C1 segment of cervical spinal cord (tissue), 14 donors: ENCODE measurements around the gene ADAM19.
A peak's percentile ranks its signal among the peaks of the same experiment; 100 is the strongest.

Source experiments
- DNase-seq, 14 donors: peaks; one replicate each; lab custom pipeline; 2025; lab: John Stamatoyannopoulos, UW

The ADAM19 gene

GRCh38 chr5:157597277-157597676 is 21.7 kb upstream of the ADAM19 start:
- no peak for DNase-seq

- DNase-seq: no peak
These were observed 20.9 kb upstream of the ADAM19 start for GRCh38 chr5:157596487-157596886.

GRCh38 chr5:157594675-157595459 is 19.3 kb upstream of the ADAM19 start:
- no peak for DNase-seq

- DNase-seq: no peak
These were observed 18.7 kb upstream of the ADAM19 start for GRCh38 chr5:157594257-157594656.

- no peak for DNase-seq
These were observed 17.6 kb upstream of the ADAM19 start for GRCh38 chr5:157593052-157593757.

GRCh38 chr5:157592594-157592993 is 17.0 kb upstream of the ADAM19 start:
- DNase-seq: no peak

- no peak for DNase-seq
These were observed 14.9 kb upstream of the ADAM19 start for GRCh38 chr5:157590478-157590877.

GRCh38 chr5:157584628-157585027 is 9.1 kb upstream of the ADAM19 start:
- no peak for DNase-seq

- no peak for DNase-seq
These were observed 7.4 kb upstream of the ADAM19 start for GRCh38 chr5:157582731-157583620.

- DNase-seq: no peak
These were observed 6.3 kb upstream of the ADAM19 start for GRCh38 chr5:157581901-157582300.

- no peak for DNase-seq
These were observed 2.7 kb upstream of the ADAM19 start for GRCh38 chr5:157578079-157578780.

- no peak for DNase-seq
These were observed 1.1 kb upstream of the ADAM19 start for GRCh38 chr5:157576678-157577077.

- peak in 2 of 14 donors; percentile 42 to 45 for DNase-seq
These were observed 857 bp downstream of the ADAM19 start for GRCh38 chr5:157574456-157575380.

- peak in 4 of 14 donors; percentile 17 to 30 (median 26) for DNase-seq
These were observed 4.2 kb downstream of the ADAM19 start for GRCh38 chr5:157571357-157571827.

GRCh38 chr5:157570531-157571200 is 4.9 kb downstream of the ADAM19 start:
- no peak for DNase-seq

GRCh38 chr5:157568720-157569119 is 6.9 kb downstream of the ADAM19 start:
- DNase-seq: peak in 7 of 14 donors; percentile 6 to 50 (median 39)

- DNase-seq: no peak
These were observed 7.4 kb downstream of the ADAM19 start for GRCh38 chr5:157568222-157568621.

GRCh38 chr5:157566902-157567489 is 8.6 kb downstream of the ADAM19 start:
- no peak for DNase-seq
